ENCODE measurements around the gene ENO2. TPM values are rescaled to one million over a fixed set of nuclear protein-coding genes. Genes with fewer than 3 reads are reported as not detected.
A peak's percentile ranks its signal among the peaks of the same experiment; 100 is the strongest.
"Not testable (repeated sequence)": the region's sequence is repeated elsewhere in the genome, so short reads cannot be mapped to it uniquely, and the experiment has no call there.

ENO2 gene
- total RNA-seq, 2 donors from 2014 or later: 151 to 158 TPM

DNA sequence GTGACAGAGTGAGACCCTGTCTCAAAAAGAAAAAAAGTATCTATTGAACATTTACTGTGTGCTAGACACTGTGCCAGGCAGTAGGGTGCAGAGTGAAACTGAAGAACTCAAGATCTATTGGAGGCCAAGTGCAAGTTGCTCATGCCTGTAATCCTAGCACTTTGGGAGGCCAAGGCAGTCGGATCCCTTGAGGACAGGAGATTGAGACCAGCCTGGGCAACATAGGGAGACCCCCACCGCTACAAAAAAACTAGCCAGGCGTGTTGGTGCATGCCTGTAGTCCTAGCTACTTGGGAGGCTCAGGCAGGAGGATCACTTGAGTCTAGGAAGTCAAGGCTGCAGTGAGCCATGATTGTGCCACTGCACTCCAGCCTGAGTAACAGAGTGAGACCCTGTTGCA, 21.7 kb upstream of the ENO2 start:
- not testable (repeated sequence) for H3K9me3 Mint-ChIP-seq, ATAC-seq, H3K27me3 Mint-ChIP-seq, H3K36me3 Mint-ChIP-seq
- peak; percentile 16 for DNase-seq (ENCODE audit: low spot score)
- Mint-ChIP-seq H3K4me3 (peak overlapping the region; percentile 87), H3K4me1 (ENCODE audit: low read depth in 2 of 2) (peaks cover 11 to 12% of the 10 kb centered on the region in 2 donors), H3K27ac (peak overlapping the region; percentile 94 to 95)

GRCh38 chr12:6894321-6894720, 20.1 kb upstream of the ENO2 start:
- ATAC-seq (no peak), DNase-seq (ENCODE audit: low spot score) (no peak)
- H3K4me3 Mint-ChIP-seq: no peak overlapping the region
- no peaks in the 10 kb centered on the region for H3K9me3 Mint-ChIP-seq
- H3K4me1 Mint-ChIP-seq (ENCODE audit: low read depth in 2 of 2): peaks cover 11 to 12% of the 10 kb centered on the region in 2 donors
- H3K27me3 Mint-ChIP-seq: no peaks in the 10 kb centered on the region
- H3K27ac Mint-ChIP-seq: no peak overlapping the region
- no peaks in the 10 kb centered on the region for H3K36me3 Mint-ChIP-seq

DNA sequence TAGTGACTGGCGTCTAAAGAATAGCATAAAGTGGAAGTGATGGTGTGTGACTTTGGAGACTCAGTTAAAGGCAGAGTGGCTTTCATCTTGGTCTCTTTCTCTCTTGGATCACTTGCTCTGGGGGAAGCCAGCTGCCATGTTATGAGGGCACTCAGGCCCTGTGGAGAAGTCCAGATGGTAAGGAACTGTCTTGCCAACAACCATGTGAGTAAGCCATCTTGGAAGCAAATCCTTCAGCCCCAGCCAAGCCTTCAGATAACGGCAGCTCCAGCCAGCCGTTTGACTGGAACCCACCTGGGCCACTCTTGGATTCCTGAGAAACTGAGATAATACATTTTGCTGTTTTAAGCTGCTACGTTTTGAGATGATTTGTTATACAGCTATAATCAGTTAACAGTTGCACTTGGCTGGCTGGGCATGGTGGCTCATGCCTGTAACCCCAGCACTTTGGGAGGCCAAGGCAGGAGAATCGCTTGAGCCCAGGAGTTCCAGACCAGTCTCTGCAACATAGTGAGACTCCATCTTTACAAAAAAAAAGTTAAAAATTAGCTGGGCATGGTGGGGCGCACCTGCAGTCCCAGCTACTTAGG, 17.4 kb upstream of the ENO2 start:
- DNase-seq (ENCODE audit: low spot score) (no peak), ATAC-seq (no peak)
- Mint-ChIP-seq H3K4me3 (no peak overlapping the region), H3K27me3 (no peaks in the 10 kb centered on the region), H3K36me3 (no peaks in the 10 kb centered on the region), H3K4me1 (ENCODE audit: low read depth in 2 of 2) (no peaks in the 10 kb centered on the region), H3K27ac (no peak overlapping the region), H3K9me3 (no peaks in the 10 kb centered on the region)

DNA sequence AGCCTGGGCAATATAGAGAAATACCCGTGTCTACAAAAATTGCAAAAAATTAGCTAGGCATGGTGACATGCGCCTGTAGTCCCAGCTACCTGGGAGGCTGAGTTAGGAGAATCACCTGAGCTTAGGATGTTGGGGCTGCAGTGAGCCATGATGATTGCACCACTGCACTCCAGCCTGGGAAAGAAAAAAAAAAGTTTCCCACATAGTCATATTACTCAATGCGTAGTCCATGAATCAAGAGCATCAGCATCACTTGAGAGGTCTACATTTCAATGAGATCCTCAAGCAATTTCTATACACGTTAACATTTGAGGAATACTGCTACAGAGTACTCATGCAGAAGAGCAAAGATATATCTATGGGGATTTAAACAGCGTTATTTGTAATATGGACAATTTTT, 15.0 kb upstream of the ENO2 start:
- no peak for ATAC-seq

DNA sequence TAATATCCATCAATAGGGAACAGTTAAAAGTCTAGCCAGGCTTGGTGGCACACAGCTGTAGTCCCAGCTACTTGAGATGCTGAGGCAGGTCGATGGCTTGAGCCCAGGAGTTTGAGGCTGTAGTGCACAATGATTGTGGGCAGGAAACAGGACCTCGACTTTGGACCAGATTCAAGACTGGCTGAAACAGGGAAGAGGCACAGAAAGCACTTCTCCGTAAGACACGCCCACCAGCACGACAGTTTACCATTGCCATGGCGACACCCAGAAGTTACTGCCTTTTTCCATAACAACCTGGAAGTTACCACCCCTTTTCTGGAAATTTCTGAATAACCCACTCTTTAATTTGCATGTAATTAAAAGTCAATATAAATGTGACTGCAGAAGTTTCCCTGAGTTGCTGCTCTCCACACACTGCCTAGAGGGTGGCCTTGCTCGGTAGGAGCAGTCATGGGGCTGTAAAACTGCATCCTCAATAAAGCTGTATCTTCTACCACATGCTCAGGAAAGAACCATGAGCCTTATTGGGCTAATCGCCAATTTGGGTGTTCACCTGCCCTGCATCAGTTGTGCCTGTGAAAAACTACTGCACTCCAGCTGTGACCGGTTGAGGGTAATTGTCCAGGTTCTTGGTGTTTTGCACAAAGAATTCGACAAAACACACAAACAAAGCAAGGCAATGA, 14.4 kb upstream of the ENO2 start:
- Mint-ChIP-seq H3K9me3 (no peaks in the 10 kb centered on the region), H3K36me3 (no peaks in the 10 kb centered on the region), H3K27ac (no peak overlapping the region), H3K4me1 (ENCODE audit: low read depth in 2 of 2) (no peaks in the 10 kb centered on the region), H3K4me3 (no peak overlapping the region), H3K27me3 (no peaks in the 10 kb centered on the region)
- no peak for ATAC-seq
- DNase-seq (ENCODE audit: low spot score): no peak

More for the DNA sequence above, 15.0 kb upstream of the ENO2 start:
- no peak for DNase-seq (ENCODE audit: low spot score)
- Mint-ChIP-seq H3K27me3 (no peaks in the 10 kb centered on the region), H3K4me1 (ENCODE audit: low read depth in 2 of 2) (no peaks in the 10 kb centered on the region), H3K9me3 (no peaks in the 10 kb centered on the region), H3K4me3 (no peak overlapping the region), H3K36me3 (no peaks in the 10 kb centered on the region), H3K27ac (no peak overlapping the region)

GRCh38 chr12:6902448-6902847, 11.9 kb upstream of the ENO2 start:
- Mint-ChIP-seq H3K4me1 (ENCODE audit: low read depth in 2 of 2) (no peaks in the 10 kb centered on the region), H3K36me3 (no peaks in the 10 kb centered on the region), H3K27me3 (no peaks in the 10 kb centered on the region), H3K27ac (no peak overlapping the region), H3K4me3 (no peak overlapping the region), H3K9me3 (no peaks in the 10 kb centered on the region)
- ATAC-seq (no peak), DNase-seq (ENCODE audit: low spot score) (no peak)

GRCh38 chr12:6903722-6904121, 10.7 kb upstream of the ENO2 start:
- Mint-ChIP-seq H3K4me1 (ENCODE audit: low read depth in 2 of 2) (no peaks in the 10 kb centered on the region), H3K4me3 (no peak overlapping the region), H3K9me3 (no peaks in the 10 kb centered on the region), H3K27me3 (no peaks in the 10 kb centered on the region), H3K36me3 (no peaks in the 10 kb centered on the region), H3K27ac (no peak overlapping the region)
- ATAC-seq (no peak), DNase-seq (ENCODE audit: low spot score) (no peak)

GRCh38 chr12:6904280-6905276, 9.8 kb upstream of the ENO2 start, which contains the start of gene LRRC23:
LRRC23 (plus strand) TSS chr12:6904822; CDS start chr12:6905634, 812 bp downstream.
- H3K4me3 Mint-ChIP-seq: no peak within 1 kb of the TSS
- H3K36me3 Mint-ChIP-seq: no peaks in the 10 kb centered on the region
- peak; percentile 97 for DNase-seq (ENCODE audit: low spot score)
- H3K9me3 Mint-ChIP-seq: no peaks in the 10 kb centered on the region
- ATAC-seq: peak; percentile 99
- no peaks in the 10 kb centered on the region for H3K4me1 Mint-ChIP-seq (ENCODE audit: low read depth in 2 of 2)
- no peak within 1 kb of the TSS for H3K27ac Mint-ChIP-seq
- no peaks in the 10 kb centered on the region for H3K27me3 Mint-ChIP-seq

- no peaks in the 10 kb centered on the region for H3K4me1 Mint-ChIP-seq (ENCODE audit: low read depth in 2 of 2)
- no peaks in the 10 kb centered on the region for H3K27me3 Mint-ChIP-seq
- H3K36me3 Mint-ChIP-seq: no peaks in the 10 kb centered on the region
- no peak overlapping the region for H3K27ac Mint-ChIP-seq
- H3K4me3 Mint-ChIP-seq: no peak overlapping the region
- DNase-seq (ENCODE audit: low spot score): no peak
- no peaks in the 10 kb centered on the region for H3K9me3 Mint-ChIP-seq
- no peak for ATAC-seq
Measured at GRCh38 chr12:6905414-6906040, 8.9 kb upstream of the ENO2 start.

DNA sequence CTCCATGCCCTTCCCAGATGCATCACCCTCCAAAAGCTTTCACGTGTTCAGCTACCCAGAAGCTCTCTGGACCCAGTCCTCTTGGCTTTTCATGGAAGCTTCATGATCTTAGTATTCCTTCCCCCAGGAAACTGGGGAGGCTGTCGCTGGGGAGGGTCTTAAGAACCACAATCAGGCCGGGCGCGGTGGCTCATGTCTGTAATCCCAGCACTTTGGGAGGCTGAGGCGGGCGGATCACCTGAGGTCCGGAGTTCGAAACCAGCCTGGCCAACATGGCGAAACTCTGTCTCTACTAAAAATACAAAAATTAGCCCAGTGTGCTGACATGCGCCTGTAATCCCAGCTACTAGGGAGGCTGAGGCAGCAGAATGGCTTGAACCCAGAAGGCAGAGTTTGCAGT, 6.2 kb upstream of the ENO2 start:
- not testable (repeated sequence) for DNase-seq (ENCODE audit: low spot score); H3K27ac Mint-ChIP-seq; H3K9me3 Mint-ChIP-seq; H3K4me1 Mint-ChIP-seq (ENCODE audit: low read depth in 2 of 2); H3K4me3 Mint-ChIP-seq; H3K27me3 Mint-ChIP-seq; ATAC-seq; H3K36me3 Mint-ChIP-seq

DNA sequence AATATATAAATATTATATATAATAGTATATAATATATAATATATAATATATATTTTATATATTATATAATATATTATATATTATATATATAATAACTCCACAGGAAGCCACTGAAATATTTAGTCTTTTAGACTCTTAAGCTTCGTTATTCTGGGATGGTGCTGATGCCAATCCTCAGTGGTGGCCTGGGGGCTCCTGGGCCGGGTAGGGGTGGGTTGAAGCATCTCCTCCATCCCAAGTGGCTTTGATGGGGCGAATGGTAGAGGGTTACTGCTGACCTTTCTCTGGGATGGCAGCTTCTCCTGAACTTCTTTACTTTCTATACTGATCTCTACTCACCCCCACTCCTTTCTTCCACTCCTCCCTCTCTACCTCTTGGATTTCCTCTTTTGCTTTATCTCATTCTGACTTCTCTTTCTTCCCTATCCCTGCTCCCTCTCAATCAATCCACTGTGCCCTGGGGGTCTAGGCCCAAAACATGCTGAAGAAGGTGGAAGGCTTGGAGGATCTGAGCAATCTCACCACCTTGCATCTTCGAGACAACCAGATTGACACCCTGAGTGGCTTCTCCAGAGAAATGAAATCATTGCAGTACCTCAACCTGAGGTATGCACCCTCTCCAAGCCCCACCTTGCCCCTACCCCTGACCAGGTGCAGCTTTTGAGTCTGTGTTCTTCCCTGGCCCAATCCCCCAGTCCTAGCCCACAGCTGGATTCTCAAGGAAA, 4.8 kb upstream of the ENO2 start:
- ATAC-seq (no peak), DNase-seq (ENCODE audit: low spot score) (no peak)
- Mint-ChIP-seq H3K27ac (no peak overlapping the region), H3K4me1 (ENCODE audit: low read depth in 2 of 2) (peaks cover 13 to 15% of the 10 kb centered on the region in 2 donors), H3K36me3 (no peaks in the 10 kb centered on the region), H3K4me3 (no peak overlapping the region), H3K27me3 (peaks cover 0 to 7% of the 10 kb centered on the region in 2 donors), H3K9me3 (no peaks in the 10 kb centered on the region)

GRCh38 chr12:6912164-6912935, 2.0 kb upstream of the ENO2 start:
- H3K9me3 Mint-ChIP-seq: no peaks in the 10 kb centered on the region
- H3K4me1 Mint-ChIP-seq (ENCODE audit: low read depth in 2 of 2): peaks cover 26% of the 10 kb centered on the region in 2 donors
- ATAC-seq: no peak
- H3K27ac Mint-ChIP-seq: peak overlapping the region; percentile 67 to 80
- H3K4me3 Mint-ChIP-seq: peak overlapping the region; percentile 95
- no peak for DNase-seq (ENCODE audit: low spot score)
- H3K27me3 Mint-ChIP-seq: peaks cover 0 to 7% of the 10 kb centered on the region in 2 donors
- H3K36me3 Mint-ChIP-seq: no peaks in the 10 kb centered on the region
